IMR-90 (cell line): ENCODE results near the gene KIRREL1. TPM values are rescaled to one million over a fixed set of nuclear protein-coding genes. Genes with fewer than 3 reads are reported as not detected.

Source experiments
- ATAC-seq: fragments of 200-7000 bp; cut with Tn5 transposase; 2 replicates; pipeline ENCODE4 v1.9.1; 2020; ENCODE audit warnings: low read depth, mild to moderate bottlenecking, moderate library complexity
- BruUV-seq: library from RNA; stranded (reverse); fragments of 400-500 nt; replicated peaks from 2 replicates; lab custom pipeline; 2021; lab: Mats Ljungman, UMichigan
- CTCF ChIA-PET: fragments of 300-600 bp; formaldehyde crosslinking; extraction: SDS; loops from one replicate; lab custom pipeline; 2021; ENCODE audit warnings: antibody characterized with exemption; lab: Yijun Ruan, JAX
- POLR2A ChIA-PET: fragments of 300-600 bp; sonication (Branson Sonifier 250); formaldehyde crosslinking; loops from one replicate; lab custom pipeline; 2022; ENCODE audit warnings: antibody characterized with exemption; ENCODE audit not compliant: unreplicated experiment; lab: Charles Lee
- DNase-seq: peaks from one replicate; pipeline ENCODE4 v3.0.0; 2013
- H2AFZ ChIP-seq: replicated peaks from 2 replicates; pipeline ENCODE3; 2013; ENCODE audit warnings: low read length, mild to moderate bottlenecking; ENCODE audit not compliant: poor library complexity
- H2AK5ac ChIP-seq: 2 replicates; pipeline ENCODE4 v1.6.1; 2013; ENCODE audit warnings: low read depth, low read length, inconsistent platforms
- H2AK9ac ChIP-seq: replicated peaks from 2 replicates; pipeline ENCODE3; 2013; ENCODE audit warnings: mild to moderate bottlenecking, low read depth, low read length, moderate library complexity; ENCODE audit not compliant: poor library complexity
- H2BK120ac ChIP-seq: 2 replicates; pipeline ENCODE4 v1.6.1; 2013; ENCODE audit warnings: low read depth, low read length, inconsistent platforms
- H2BK15ac ChIP-seq: 3 replicates; pipeline ENCODE4 v1.6.1; 2013; ENCODE audit warnings: low read depth, low read length, inconsistent platforms
- H2BK20ac ChIP-seq: 2 replicates; pipeline ENCODE4 v1.6.1; 2013; ENCODE audit warnings: low read depth, mild to moderate bottlenecking, inconsistent platforms, low read length, moderate library complexity
- H2BK5ac ChIP-seq: 2 replicates; pipeline ENCODE4 v1.6.1; 2013; ENCODE audit warnings: mild to moderate bottlenecking, low read depth, low read length, inconsistent platforms; ENCODE audit not compliant: poor library complexity, severe bottlenecking
- H3K14ac ChIP-seq: replicated peaks from 2 replicates; pipeline ENCODE4 v1.6.1; 2013; ENCODE audit warnings: low read depth, low read length, inconsistent platforms
- H3K18ac ChIP-seq: 2 replicates; pipeline ENCODE4 v1.6.1; 2013; ENCODE audit warnings: low read depth, low read length, control low read depth
- H3K23ac ChIP-seq: 2 replicates; pipeline ENCODE4 v1.6.1; 2013; ENCODE audit warnings: low read depth, low read length, inconsistent platforms
- H3K27ac ChIP-seq: 2 replicates; pipeline ENCODE4 v1.5.1; 2013; ENCODE audit warnings: mild to moderate bottlenecking, control low read depth, low read length; ENCODE audit not compliant: insufficient read depth
- H3K27me3 ChIP-seq: 2 replicates; pipeline ENCODE4 v1.6.1; 2013; ENCODE audit warnings: low read length; ENCODE audit not compliant: control insufficient read depth, insufficient read depth
- H3K36me3 ChIP-seq: 2 replicates; pipeline ENCODE4 v1.6.1; 2013; ENCODE audit warnings: low read length, mixed read lengths; ENCODE audit not compliant: control insufficient read depth, insufficient read depth
- H3K4ac ChIP-seq: 2 replicates; pipeline ENCODE4 v1.6.1; 2013; ENCODE audit warnings: low read depth, low read length, inconsistent platforms
- H3K4me1 ChIP-seq: 2 replicates; pipeline ENCODE4 v1.6.1; 2013; ENCODE audit warnings: low read length, mixed read lengths; ENCODE audit not compliant: control insufficient read depth, insufficient read depth
- H3K4me2 ChIP-seq: 2 replicates; pipeline ENCODE4 v1.6.1; 2013; ENCODE audit warnings: low read depth, mild to moderate bottlenecking, control low read depth, low read length, moderate library complexity
- H3K4me3 ChIP-seq: 2 replicates; pipeline ENCODE4 v1.5.1; 2013; ENCODE audit warnings: low read depth, mild to moderate bottlenecking, control low read depth, low read length, moderate library complexity; ENCODE audit not compliant: insufficient read depth
- H3K56ac ChIP-seq: 2 replicates; pipeline ENCODE4 v1.6.1; 2013; ENCODE audit warnings: low read length, inconsistent platforms; ENCODE audit not compliant: insufficient read depth; ENCODE audit errors: extremely low read depth
- H3K79me1 ChIP-seq, 2 experiments: 2 replicates each; pipeline ENCODE4 v1.6.1; 2013; ENCODE audit warnings: low read length in 2 of 2, inconsistent platforms in 1 of 2, low read depth in 1 of 2
- H3K9ac ChIP-seq: 2 replicates; pipeline ENCODE4 v1.6.1; 2013; ENCODE audit warnings: low read depth, low read length, control low read depth
- H3K9me1 ChIP-seq: 2 replicates; pipeline ENCODE4 v1.6.1; 2013; ENCODE audit warnings: low read length, inconsistent platforms; ENCODE audit not compliant: insufficient read depth
- H3K9me3 ChIP-seq: 2 replicates; pipeline ENCODE4 v1.6.1; 2013; ENCODE audit warnings: low read length; ENCODE audit not compliant: control insufficient read depth, insufficient read depth
- H4K20me1 ChIP-seq: 2 replicates; pipeline ENCODE4 v1.6.1; 2013; ENCODE audit warnings: low read length, inconsistent platforms; ENCODE audit not compliant: insufficient read depth
- H4K5ac ChIP-seq: 2 replicates; pipeline ENCODE4 v1.6.1; 2013; ENCODE audit warnings: mild to moderate bottlenecking, low read depth, low read length, control low read depth
- H4K8ac ChIP-seq, 2 experiments: 2 replicates each; pipeline ENCODE4 v1.6.1; 2013; ENCODE audit warnings: low read depth in 2 of 2, low read length in 2 of 2, control low read depth in 1 of 2, inconsistent platforms in 1 of 2
- H4K91ac ChIP-seq: 2 replicates; pipeline ENCODE4 v1.6.1; 2013; ENCODE audit warnings: low read depth, low read length, inconsistent platforms; ENCODE audit not compliant: insufficient read depth
- CEBPB ChIP-seq: IDR thresholded peaks from 2 replicates; pipeline ENCODE4 v1.6.1; 2012; ENCODE audit warnings: low read depth, low read length, improper control_type of control experiment
- CHD1 ChIP-seq: IDR thresholded peaks from 2 replicates; pipeline ENCODE4 v1.6.1; 2012; ENCODE audit warnings: low read depth, low read length, improper control_type of control experiment
- CTCF ChIP-seq: conservative IDR thresholded peaks from 2 replicates; pipeline ENCODE4 v1.5.1; 2012; ENCODE audit warnings: mild to moderate bottlenecking, low read depth, low read length, improper control_type of control experiment
- ELK1 ChIP-seq: fragments of 150-350 bp; IDR thresholded peaks from 2 replicates; pipeline ENCODE4 v1.6.1; 2016; ENCODE audit warnings: low read depth, mild to moderate bottlenecking, low read length, moderate library complexity, borderline replicate concordance
- FOS ChIP-seq: fragments of 150-350 bp; IDR thresholded peaks from 2 replicates; pipeline ENCODE4 v1.6.1; 2016; ENCODE audit warnings: low read depth, low read length
- MAZ ChIP-seq: IDR thresholded peaks from 2 replicates; pipeline ENCODE4 v1.6.1; 2012; ENCODE audit warnings: low read depth, mild to moderate bottlenecking, low read length, improper control_type of control experiment, moderate library complexity, borderline replicate concordance
- MXI1 ChIP-seq: IDR thresholded peaks from 2 replicates; pipeline ENCODE4 v1.6.1; 2012; ENCODE audit warnings: low read depth, mild to moderate bottlenecking, low read length, moderate library complexity, borderline replicate concordance
- NFE2L2 ChIP-seq: fragments of 150-350 bp; IDR thresholded peaks from 2 replicates; pipeline ENCODE4 v1.6.1; 2016; ENCODE audit warnings: low read depth, mild to moderate bottlenecking, low read length
- POLR2A ChIP-seq: IDR thresholded peaks from 2 replicates; pipeline ENCODE4 v1.6.1; 2012; ENCODE audit warnings: mild to moderate bottlenecking, low read depth, low read length
- RCOR1 ChIP-seq: IDR thresholded peaks from 2 replicates; pipeline ENCODE4 v1.6.1; 2012; ENCODE audit warnings: mild to moderate bottlenecking, low read length, improper control_type of control experiment; ENCODE audit not compliant: insufficient replicate concordance
- SMC3 ChIP-seq: fragments of 150-350 bp; IDR thresholded peaks from 2 replicates; pipeline ENCODE4 v1.6.1; 2016; ENCODE audit warnings: low read depth, mild to moderate bottlenecking, antibody characterized with exemption, low read length, moderate library complexity
- USF2 ChIP-seq: fragments of 150-350 bp; IDR thresholded peaks from 2 replicates; pipeline ENCODE4 v1.6.1; 2017; ENCODE audit warnings: mild to moderate bottlenecking, antibody characterized with exemption, low read length, low read depth
- WGBS, 2 experiments: methylation state at CpG; one replicate each; pipeline versions ENCODE4 v1.1.5 to v1.1.7; 2013; ENCODE audit warnings: missing lambda C conversion rate in 2 of 2; ENCODE audit not compliant: insufficient read length in 1 of 2; ENCODE audit errors: extremely low coverage in 2 of 2; 5-methylcytosine and 5-hydroxymethylcytosine counted together
- dilution Hi-C: fragments of 300-500 bp; cut with HindIII; formaldehyde crosslinking; loops from one replicate; pipeline ENCODE4 v1.14.3; 2018; ENCODE audit warnings: low sequenced_read_pairs; ENCODE audit not compliant: unreplicated experiment
- in situ Hi-C: fragments of 300-500 bp; cut with MboI; formaldehyde crosslinking; loops from 3 replicates; pipeline ENCODE4 v1.14.3; 2019; ENCODE audit warnings: low sequenced_read_pairs, inconsistent platforms, mixed read lengths
- intact Hi-C: fragments of 100-400 bp; cut with micrococcal nuclease; formaldehyde crosslinking; loops from 2 replicates; pipeline ENCODE4 v1.10.0; 2022
- polyA plus RNA-seq, 3 experiments: library from polyadenylated mRNA; depleted of rRNA; stranded (reverse); fragments of >200 nt; gene quantifications; 2 replicates each; pipeline ENCODE4 v1.2.3, GENCODE V29; 2012; ENCODE audit warnings: low replicate concordance in 1 of 3
- total RNA-seq: library from RNA; depleted of rRNA; stranded (reverse); fragments of >200 nt; gene quantifications from 2 replicates; pipeline ENCODE4 v1.2.3, GENCODE V29; 2012

Gene KIRREL1
- total and polyA plus RNA-seq, 2 of the 4 experiments (the other 2 are of a cell fraction): 58.1 to 64.7 TPM

GRCh38 chr1:158107916-158108315 lies 114.5 kb downstream of the KIRREL1 start:
- no peak overlapping the region for H2BK20ac ChIP-seq
- no peak overlapping the region for H2AK5ac ChIP-seq
- in situ Hi-C loops (no loop called here), intact Hi-C loops (no loop called here), dilution Hi-C loops (no loop called here)
- no peaks in the 10 kb centered on the region for H3K36me3 ChIP-seq
- H3K4me1 ChIP-seq: no peaks in the 10 kb centered on the region
- no peak overlapping the region for H2BK120ac ChIP-seq
- no peak for DNase-seq
- H2AK9ac ChIP-seq: no peak overlapping the region
- H3K4me3 ChIP-seq: no peak overlapping the region
- no peak overlapping the region for H3K18ac ChIP-seq
- WGBS, 2 experiments: no CpG with 5 or more reads among the region's 2 CpGs
- no peak overlapping the region for H2BK15ac ChIP-seq
- no TSS peak for BruUV-seq
- peaks cover 7% of the 10 kb centered on the region for H3K9me3 ChIP-seq
- no peaks in the 10 kb centered on the region for H3K79me1 ChIP-seq
- no peak overlapping the region for H4K8ac ChIP-seq
- H3K14ac ChIP-seq: no peak overlapping the region
- no peak for ATAC-seq
- H3K9me1 ChIP-seq: no peaks in the 10 kb centered on the region; the same call in 1 of the 2 replicates
- TF ChIP-seq CTCF (no peak), ELK1 (no peak), CHD1 (no peak), NFE2L2 (no peak), CEBPB (no peak), MAZ (no peak), RCOR1 (no peak), SMC3 (no peak), MXI1 (no peak), USF2 (no peak), POLR2A (no peak), FOS (no peak)
- H3K4me2 ChIP-seq: no peak overlapping the region
- H2BK5ac ChIP-seq: no peak overlapping the region
- ChIA-PET CTCF (no interaction called here), POLR2A (no interaction called here)
- H3K27ac ChIP-seq: no peak overlapping the region
- no peak overlapping the region for H4K91ac ChIP-seq
- H2AFZ ChIP-seq: no peak overlapping the region
- no peak overlapping the region for H3K4ac ChIP-seq
- H3K23ac ChIP-seq: no peak overlapping the region
- no peak overlapping the region for H4K5ac ChIP-seq
- no peak overlapping the region for H3K56ac ChIP-seq
- peaks cover 17% of the 10 kb centered on the region for H3K27me3 ChIP-seq
- H3K9ac ChIP-seq: no peak overlapping the region
- no peaks in the 10 kb centered on the region for H4K20me1 ChIP-seq
